ENCODE measurements around the gene FAHD1. TPM values are rescaled to one million over a fixed set of nuclear protein-coding genes. Genes with fewer than 3 reads are reported as not detected.

Gene FAHD1
- total and polyA plus RNA-seq, 2 donors from 2014 or later: 36.4 to 108 TPM

DNA sequence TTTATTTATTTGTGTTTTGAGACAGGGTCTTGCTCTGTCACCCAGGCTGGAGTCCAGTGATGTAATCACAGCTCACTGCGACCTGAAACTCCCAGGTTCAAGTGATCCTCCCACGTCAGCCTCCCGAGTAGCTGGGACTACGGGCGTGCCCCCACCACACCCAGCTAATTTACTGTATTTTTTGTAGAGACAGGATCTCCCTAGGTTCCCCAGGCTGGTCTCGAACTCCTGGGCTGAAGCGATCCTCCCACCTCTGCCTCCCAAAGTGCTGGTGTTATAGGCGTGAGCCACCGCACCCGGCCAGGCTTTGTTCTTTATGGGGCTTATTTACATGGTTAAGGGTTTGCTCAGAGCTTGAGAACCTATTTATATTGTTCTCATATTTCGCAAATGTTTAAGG lies 50.8 kb downstream of the FAHD1 start:
- FAIRE-seq (no peak), DNase-seq (peak in 1 of 5 donors; percentile 7)
- TF ChIP-seq, protein P1, sequence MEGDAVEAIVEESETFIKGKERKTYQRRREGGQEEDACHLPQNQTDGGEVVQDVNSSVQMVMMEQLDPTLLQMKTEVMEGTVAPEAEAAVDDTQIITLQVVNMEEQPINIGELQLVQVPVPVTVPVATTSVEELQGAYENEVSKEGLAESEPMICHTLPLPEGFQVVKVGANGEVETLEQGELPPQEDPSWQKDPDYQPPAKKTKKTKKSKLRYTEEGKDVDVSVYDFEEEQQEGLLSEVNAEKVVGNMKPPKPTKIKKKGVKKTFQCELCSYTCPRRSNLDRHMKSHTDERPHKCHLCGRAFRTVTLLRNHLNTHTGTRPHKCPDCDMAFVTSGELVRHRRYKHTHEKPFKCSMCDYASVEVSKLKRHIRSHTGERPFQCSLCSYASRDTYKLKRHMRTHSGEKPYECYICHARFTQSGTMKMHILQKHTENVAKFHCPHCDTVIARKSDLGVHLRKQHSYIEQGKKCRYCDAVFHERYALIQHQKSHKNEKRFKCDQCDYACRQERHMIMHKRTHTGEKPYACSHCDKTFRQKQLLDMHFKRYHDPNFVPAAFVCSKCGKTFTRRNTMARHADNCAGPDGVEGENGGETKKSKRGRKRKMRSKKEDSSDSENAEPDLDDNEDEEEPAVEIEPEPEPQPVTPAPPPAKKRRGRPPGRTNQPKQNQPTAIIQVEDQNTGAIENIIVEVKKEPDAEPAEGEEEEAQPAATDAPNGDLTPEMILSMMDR (IDR thresholded peaks at IDR 0.05; ENCODE audit: borderline replicate concordance, extremely low read depth, insufficient read depth): no peak
- no peaks in the 10 kb centered on the region for H3K36me3 ChIP-seq (ENCODE audit: control insufficient read depth in 2 of 3, insufficient read depth in 3 of 3, low read length in 3 of 3)
- no peaks in the 10 kb centered on the region for H3K4me1 ChIP-seq (ENCODE audit: control insufficient read depth in 2 of 3, insufficient read depth in 2 of 3, low read depth in 1 of 3, low read length in 3 of 3)
- H3K9ac ChIP-seq (ENCODE audit: low read length in 3 of 3): no peak overlapping the region
- no peaks in the 10 kb centered on the region for H3K9me3 ChIP-seq (ENCODE audit: control insufficient read depth in 2 of 3, insufficient read depth in 1 of 3, low read length in 3 of 3)
- peaks cover 4% of the 10 kb centered on the region for H3K27me3 ChIP-seq (ENCODE audit: control insufficient read depth, insufficient read depth, low read length)
- no peak overlapping the region for H3K27ac ChIP-seq (ENCODE audit: low read depth in 2 of 2, low read length in 2 of 2)
- intact Hi-C loops (cut with DNase I): no loop called here
- H3K4me3 ChIP-seq (ENCODE audit: low read length in 3 of 3): no peak overlapping the region

DNA sequence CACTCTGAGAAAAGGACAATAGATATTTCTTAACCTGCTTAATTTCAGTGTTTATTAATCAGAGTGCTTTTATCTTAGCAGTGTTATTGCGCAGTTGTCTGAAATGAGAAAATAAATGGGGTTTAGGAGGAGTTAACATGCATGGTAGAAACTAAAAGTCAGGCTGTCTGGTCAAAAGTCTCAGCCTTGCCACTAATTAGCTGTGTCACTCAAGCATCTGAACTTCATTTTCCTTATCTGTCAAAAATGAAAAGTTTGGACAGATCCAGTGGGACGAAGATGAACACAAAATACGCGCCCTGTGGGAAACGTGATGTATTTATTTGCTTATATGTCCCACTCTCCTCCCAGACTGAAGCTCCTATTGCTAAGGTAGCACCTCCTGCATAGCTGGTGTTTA lies 51.2 kb downstream of the FAHD1 start:
- Histone ChIP-seq H3K36me3 (ENCODE audit: control insufficient read depth in 2 of 3, insufficient read depth in 3 of 3, low read length in 3 of 3) (no peaks in the 10 kb centered on the region), H3K9me3 (ENCODE audit: control insufficient read depth in 2 of 3, insufficient read depth in 1 of 3, low read length in 3 of 3) (no peaks in the 10 kb centered on the region), H3K27me3 (ENCODE audit: control insufficient read depth, insufficient read depth, low read length) (peaks cover 4% of the 10 kb centered on the region), H3K4me1 (ENCODE audit: control insufficient read depth in 2 of 3, insufficient read depth in 2 of 3, low read depth in 1 of 3, low read length in 3 of 3) (no peaks in the 10 kb centered on the region), H3K9ac (ENCODE audit: low read length in 3 of 3) (no peak overlapping the region), H3K4me3 (ENCODE audit: low read length in 3 of 3) (no peak overlapping the region), H3K27ac (ENCODE audit: low read depth in 2 of 2, low read length in 2 of 2) (no peak overlapping the region)
- TF ChIP-seq, protein P1 (IDR thresholded peaks at IDR 0.05; ENCODE audit: borderline replicate concordance, extremely low read depth, insufficient read depth): no peak
- FAIRE-seq: no peak
- intact Hi-C loops (cut with DNase I): no loop called here
- no peak for DNase-seq

Other genes starting within 250 kb of the FAHD1 start
- 38.0 TPM for gene IFT140, start 215.1 kb upstream of the FAHD1 start, total RNA-seq
- 13.5 TPM for gene IFT140, start 215.1 kb upstream of the FAHD1 start, polyA plus RNA-seq (ENCODE audit: insufficient read depth, low read depth, low replicate concordance)
- 20.0 TPM for gene CRAMP1, start 214.8 kb upstream of the FAHD1 start, total RNA-seq
- gene CRAMP1, start 214.8 kb upstream of the FAHD1 start, polyA plus RNA-seq (ENCODE audit: insufficient read depth, low read depth, low replicate concordance): 2.9 TPM
- gene JPT2, start 148.9 kb upstream of the FAHD1 start, total RNA-seq: 89.3 TPM
- gene JPT2, start 148.9 kb upstream of the FAHD1 start, polyA plus RNA-seq (ENCODE audit: insufficient read depth, low read depth, low replicate concordance): 32.8 TPM
- 67.7 TPM for gene MAPK8IP3, start 121.0 kb upstream of the FAHD1 start, total RNA-seq
- 10.6 TPM for gene MAPK8IP3, start 121.0 kb upstream of the FAHD1 start, polyA plus RNA-seq (ENCODE audit: insufficient read depth, low read depth, low replicate concordance)
- 70.8 TPM for gene NME3, start 55.7 kb upstream of the FAHD1 start, total RNA-seq
- gene NME3, start 55.7 kb upstream of the FAHD1 start, polyA plus RNA-seq (ENCODE audit: insufficient read depth, low read depth, low replicate concordance): 123 TPM
- 23.8 TPM for gene EME2, start 54.4 kb upstream of the FAHD1 start, total RNA-seq
- gene EME2, start 54.4 kb upstream of the FAHD1 start, polyA plus RNA-seq (ENCODE audit: insufficient read depth, low read depth, low replicate concordance): 5.1 TPM
- gene MRPS34, start 54.1 kb upstream of the FAHD1 start, total RNA-seq: 61.7 TPM
- gene MRPS34, start 54.1 kb upstream of the FAHD1 start, polyA plus RNA-seq (ENCODE audit: insufficient read depth, low read depth, low replicate concordance): 187 TPM
- 57.7 TPM for gene SPSB3, start 44.6 kb upstream of the FAHD1 start, total RNA-seq
- 55.1 TPM for gene SPSB3, start 44.6 kb upstream of the FAHD1 start, polyA plus RNA-seq (ENCODE audit: insufficient read depth, low read depth, low replicate concordance)
- 42.8 TPM for gene NUBP2, start 44.2 kb upstream of the FAHD1 start, total RNA-seq
- 71.1 TPM for gene NUBP2, start 44.2 kb upstream of the FAHD1 start, polyA plus RNA-seq (ENCODE audit: insufficient read depth, low read depth, low replicate concordance)
- 1.4 TPM for gene IGFALS, start 33.5 kb upstream of the FAHD1 start, total RNA-seq
- gene IGFALS, start 33.5 kb upstream of the FAHD1 start, polyA plus RNA-seq (ENCODE audit: insufficient read depth, low read depth, low replicate concordance): 2.9 TPM
- 48.1 TPM for gene HAGH, start 381 bp upstream of the FAHD1 start, total RNA-seq
- gene HAGH, start 381 bp upstream of the FAHD1 start, polyA plus RNA-seq (ENCODE audit: insufficient read depth, low read depth, low replicate concordance): 258 TPM
- gene MEIOB, start 45.0 kb downstream of the FAHD1 start, total RNA-seq: 0.16 TPM
- 1.4 TPM for gene MEIOB, start 45.0 kb downstream of the FAHD1 start, polyA plus RNA-seq (ENCODE audit: insufficient read depth, low read depth, low replicate concordance)
- 0.19 TPM for gene HS3ST6, start 91.2 kb downstream of the FAHD1 start, total RNA-seq
- gene HS3ST6, start 91.2 kb downstream of the FAHD1 start, polyA plus RNA-seq (ENCODE audit: insufficient read depth, low read depth, low replicate concordance): 0.73 TPM
- 32.0 TPM for gene MSRB1, start 116.0 kb downstream of the FAHD1 start, total RNA-seq
- 189 TPM for gene MSRB1, start 116.0 kb downstream of the FAHD1 start, polyA plus RNA-seq (ENCODE audit: insufficient read depth, low read depth, low replicate concordance)
- gene RPL3L, start 127.5 kb downstream of the FAHD1 start, total RNA-seq: not detected
- not detected for gene RPL3L, start 127.5 kb downstream of the FAHD1 start, polyA plus RNA-seq (ENCODE audit: insufficient read depth, low read depth, low replicate concordance)
- 123 TPM for gene NDUFB10, start 132.3 kb downstream of the FAHD1 start, total RNA-seq
- gene NDUFB10, start 132.3 kb downstream of the FAHD1 start, polyA plus RNA-seq (ENCODE audit: insufficient read depth, low read depth, low replicate concordance): 432 TPM
- 1,550 TPM for gene RPS2, start 137.6 kb downstream of the FAHD1 start, total RNA-seq
- gene RPS2, start 137.6 kb downstream of the FAHD1 start, polyA plus RNA-seq (ENCODE audit: insufficient read depth, low read depth, low replicate concordance): 2,018 TPM
- not detected for gene RNF151, start 139.7 kb downstream of the FAHD1 start, total RNA-seq
- gene RNF151, start 139.7 kb downstream of the FAHD1 start, polyA plus RNA-seq (ENCODE audit: insufficient read depth, low read depth, low replicate concordance): not detected
- 33.3 TPM for gene TBL3, start 144.8 kb downstream of the FAHD1 start, total RNA-seq
- 38.5 TPM for gene TBL3, start 144.8 kb downstream of the FAHD1 start, polyA plus RNA-seq (ENCODE audit: insufficient read depth, low read depth, low replicate concordance)
- gene NOXO1, start 154.3 kb downstream of the FAHD1 start, total RNA-seq: 0.57 TPM
- 0.58 TPM for gene NOXO1, start 154.3 kb downstream of the FAHD1 start, polyA plus RNA-seq (ENCODE audit: insufficient read depth, low read depth, low replicate concordance)
- gene GFER, start 157.0 kb downstream of the FAHD1 start, total RNA-seq: 25.0 TPM
- gene GFER, start 157.0 kb downstream of the FAHD1 start, polyA plus RNA-seq (ENCODE audit: insufficient read depth, low read depth, low replicate concordance): 45.6 TPM
- gene SYNGR3, start 162.8 kb downstream of the FAHD1 start, total RNA-seq: 2.2 TPM
- gene SYNGR3, start 162.8 kb downstream of the FAHD1 start, polyA plus RNA-seq (ENCODE audit: insufficient read depth, low read depth, low replicate concordance): 4.6 TPM
- 34.9 TPM for gene ZNF598, start 182.6 kb downstream of the FAHD1 start, total RNA-seq
- gene ZNF598, start 182.6 kb downstream of the FAHD1 start, polyA plus RNA-seq (ENCODE audit: insufficient read depth, low read depth, low replicate concordance): 14.3 TPM
- gene NPW, start 192.6 kb downstream of the FAHD1 start, total RNA-seq: not detected
- gene NPW, start 192.6 kb downstream of the FAHD1 start, polyA plus RNA-seq (ENCODE audit: insufficient read depth, low read depth, low replicate concordance): not detected
- gene NHERF2, start 199.7 kb downstream of the FAHD1 start, total RNA-seq: 238 TPM
- gene NHERF2, start 199.7 kb downstream of the FAHD1 start, polyA plus RNA-seq (ENCODE audit: insufficient read depth, low read depth, low replicate concordance): 405 TPM
- gene NTHL1, start 220.6 kb downstream of the FAHD1 start, total RNA-seq: 15.3 TPM
- 36.0 TPM for gene NTHL1, start 220.6 kb downstream of the FAHD1 start, polyA plus RNA-seq (ENCODE audit: insufficient read depth, low read depth, low replicate concordance)
- 151 TPM for gene TSC2, start 220.8 kb downstream of the FAHD1 start, total RNA-seq
- 40.0 TPM for gene TSC2, start 220.8 kb downstream of the FAHD1 start, polyA plus RNA-seq (ENCODE audit: insufficient read depth, low read depth, low replicate concordance)

Data from kidney (tissue), 14 donors.